ELF-1 (cell line): ENCODE results near the gene TCF12.
A peak's percentile ranks its signal among the peaks of the same experiment; 100 is the strongest.

Experiments used
- DNase-seq: peaks from one replicate; pipeline ENCODE4 v3.0.0-alpha.2; 2016; ENCODE audit warnings: low read depth, low spot score

TCF12 gene

DNA sequence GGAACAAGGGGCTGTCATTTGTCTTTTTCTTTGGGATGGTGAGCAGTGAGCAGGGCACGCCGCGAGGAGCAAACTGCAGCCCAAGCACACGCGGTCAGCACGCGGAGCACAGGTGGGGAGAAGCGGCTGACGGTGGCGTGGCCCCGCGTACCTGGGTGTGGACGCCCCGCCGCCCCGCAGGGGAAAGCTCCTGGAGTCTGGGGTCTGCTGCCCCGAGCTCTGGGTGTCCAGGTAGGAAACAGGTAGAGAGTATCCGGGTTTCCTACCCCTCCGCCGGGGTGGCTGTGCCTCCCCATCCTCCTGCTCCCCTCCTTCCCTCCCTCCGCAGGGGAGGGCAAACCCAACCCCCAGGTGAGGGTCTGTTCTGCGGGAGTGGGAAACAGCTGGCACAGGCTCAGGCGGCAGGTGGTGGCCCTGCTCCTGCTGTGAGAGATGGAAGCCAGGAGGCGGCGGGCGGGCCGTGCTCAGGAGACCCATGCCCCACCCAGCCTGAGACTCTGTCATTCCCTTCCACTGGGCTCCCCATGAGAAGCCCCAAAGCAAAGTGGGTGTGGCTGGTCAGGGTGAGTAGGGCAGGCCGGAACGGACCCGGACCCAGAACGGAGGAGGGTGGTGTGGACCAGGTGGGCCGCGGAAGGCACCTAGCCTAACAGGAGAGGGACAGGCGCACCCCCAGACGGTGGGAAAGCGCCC lies 400.9 kb downstream of the TCF12 start:
- DNase-seq, result no peak

DNA sequence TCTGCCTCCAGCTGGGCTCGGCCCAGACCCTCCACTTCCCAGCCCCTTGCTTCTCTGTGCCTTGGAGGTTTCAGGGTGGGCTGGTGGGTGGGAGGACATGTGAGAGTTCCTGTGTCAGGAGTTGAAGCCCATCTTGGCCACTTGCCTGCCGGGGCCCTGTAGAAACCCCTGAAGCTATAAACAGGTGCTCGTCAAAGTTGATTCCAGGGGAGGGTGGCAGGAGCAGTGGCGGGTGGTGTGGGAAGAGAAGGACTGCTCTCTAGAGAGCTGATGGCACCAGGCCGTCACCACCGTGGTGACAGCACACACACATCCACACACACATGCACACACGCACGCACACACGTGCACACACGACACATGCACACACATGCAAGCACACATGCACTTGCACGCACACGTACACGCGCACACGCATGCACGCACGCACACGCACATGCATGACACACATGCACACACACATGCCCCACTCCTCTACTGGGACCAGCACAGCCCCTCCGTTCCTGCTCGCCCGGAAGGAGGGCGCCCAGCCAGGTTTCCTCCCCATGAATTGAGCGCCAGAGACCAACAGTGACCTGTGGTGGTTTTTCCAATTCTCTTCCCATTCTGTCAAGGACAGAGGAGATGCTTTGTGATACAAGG lies 401.6 kb downstream of the TCF12 start:
- DNase-seq, result no peak

DNA sequence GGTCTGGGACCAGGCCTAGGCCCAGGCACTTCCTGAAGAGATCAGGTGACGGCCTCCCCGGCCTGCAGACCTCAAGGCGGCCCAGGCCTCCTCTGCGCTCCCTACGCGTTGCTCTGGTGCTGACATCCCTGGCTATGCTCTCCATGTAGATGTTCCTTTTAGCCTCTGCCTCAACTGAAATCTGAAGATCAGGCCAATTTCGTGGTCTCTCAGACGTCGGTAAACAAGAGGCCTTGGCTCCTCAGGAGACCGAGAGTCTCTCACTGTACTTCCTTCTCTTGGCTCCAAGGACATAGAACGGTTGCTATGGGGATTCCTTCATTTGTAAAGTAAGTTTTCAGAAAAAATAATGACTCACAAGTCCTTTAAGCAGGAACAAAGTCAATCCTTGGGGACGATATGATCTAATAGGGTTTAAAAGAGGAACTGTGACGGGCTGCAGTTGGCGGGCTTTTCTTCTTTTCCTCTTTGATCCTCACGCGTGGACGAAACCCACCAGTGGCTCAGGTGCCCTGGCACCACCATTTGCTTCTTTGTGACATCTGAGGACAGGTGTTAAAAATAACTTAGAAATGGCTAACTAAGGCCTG lies 402.3 kb downstream of the TCF12 start:
- no peak for DNase-seq

DNA sequence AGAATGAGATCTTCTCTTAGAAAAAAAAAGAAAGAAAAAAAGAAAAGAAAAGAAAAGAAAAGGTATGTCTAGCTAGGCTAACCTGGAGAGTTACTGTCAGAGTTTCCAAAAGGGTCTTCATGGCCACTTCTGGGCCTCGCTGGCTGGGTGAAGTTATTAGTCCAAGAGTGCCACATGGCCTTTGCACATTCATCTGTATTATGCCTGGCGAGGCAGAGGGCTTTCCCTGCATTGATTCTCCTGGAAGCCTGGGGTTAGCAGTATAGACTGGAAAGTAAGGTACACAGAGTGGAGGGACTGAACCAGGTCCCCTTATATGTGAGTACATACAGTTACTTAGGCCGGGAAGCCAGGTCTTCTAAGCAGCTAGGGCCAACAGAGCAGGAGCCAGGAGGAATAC lies 403.0 kb downstream of the TCF12 start:
- DNase-seq, result no peak

DNA sequence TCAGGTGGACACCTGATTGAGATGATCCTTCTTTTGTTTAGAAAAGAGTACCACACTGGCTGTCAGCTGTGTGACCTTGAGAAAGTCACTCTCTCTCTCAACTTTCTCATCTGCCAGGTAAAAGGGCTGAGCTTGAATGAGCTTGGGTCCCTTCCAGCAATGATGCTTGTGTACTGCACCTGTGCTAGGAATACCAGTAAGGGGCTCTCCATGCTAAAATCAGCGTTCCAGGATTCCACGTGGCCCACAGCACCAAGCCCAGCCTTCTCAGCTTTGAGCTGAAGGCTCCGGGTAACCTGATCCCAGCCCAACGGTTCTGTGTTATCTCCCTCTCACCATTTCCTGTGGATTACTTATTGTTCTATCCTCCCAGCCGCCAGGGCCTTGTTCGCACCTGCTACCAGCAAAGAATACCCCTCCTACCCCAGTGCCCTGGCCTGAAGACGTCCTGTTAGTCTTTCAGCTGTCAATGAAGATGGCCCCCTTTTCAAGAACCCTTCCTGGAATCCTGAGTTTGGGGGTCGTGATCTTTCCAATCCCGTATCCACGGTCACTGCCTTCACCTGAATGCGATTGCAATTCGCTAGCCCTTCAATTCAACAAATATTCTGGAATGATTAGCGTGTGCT lies 403.6 kb downstream of the TCF12 start:
- peak; percentile 57 for DNase-seq

DNA sequence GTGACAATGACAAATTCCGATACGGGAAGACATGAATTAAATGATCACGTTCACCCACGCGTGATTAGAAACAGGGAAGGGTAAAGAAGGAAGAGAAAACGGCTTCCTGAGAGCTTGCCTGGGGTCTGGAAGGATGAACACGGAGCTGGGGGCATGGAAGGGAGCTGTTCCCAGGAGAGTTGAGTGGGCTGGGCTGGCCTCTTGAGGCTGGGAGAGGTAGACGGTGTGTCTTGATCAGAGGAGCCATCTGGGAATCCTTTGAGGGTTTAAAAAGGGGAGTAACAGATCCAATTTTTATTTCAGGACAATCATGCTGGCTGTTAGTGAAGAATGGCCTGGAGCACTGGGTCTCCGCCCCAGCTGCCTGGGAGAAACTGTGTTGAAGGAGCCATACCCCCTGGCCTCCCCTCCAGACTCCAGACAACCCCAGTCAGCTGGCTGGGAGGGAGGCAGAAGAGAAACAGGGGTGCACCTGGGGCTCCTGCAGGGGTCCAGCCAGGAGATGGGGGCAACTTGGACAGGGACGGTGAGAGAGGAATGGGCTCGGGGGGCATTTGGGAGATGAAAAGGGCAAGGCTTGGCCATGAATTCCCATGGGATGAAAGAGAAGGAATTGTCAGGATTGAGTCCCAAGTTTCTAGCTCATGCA lies 404.3 kb downstream of the TCF12 start:
- no peak for DNase-seq

DNA sequence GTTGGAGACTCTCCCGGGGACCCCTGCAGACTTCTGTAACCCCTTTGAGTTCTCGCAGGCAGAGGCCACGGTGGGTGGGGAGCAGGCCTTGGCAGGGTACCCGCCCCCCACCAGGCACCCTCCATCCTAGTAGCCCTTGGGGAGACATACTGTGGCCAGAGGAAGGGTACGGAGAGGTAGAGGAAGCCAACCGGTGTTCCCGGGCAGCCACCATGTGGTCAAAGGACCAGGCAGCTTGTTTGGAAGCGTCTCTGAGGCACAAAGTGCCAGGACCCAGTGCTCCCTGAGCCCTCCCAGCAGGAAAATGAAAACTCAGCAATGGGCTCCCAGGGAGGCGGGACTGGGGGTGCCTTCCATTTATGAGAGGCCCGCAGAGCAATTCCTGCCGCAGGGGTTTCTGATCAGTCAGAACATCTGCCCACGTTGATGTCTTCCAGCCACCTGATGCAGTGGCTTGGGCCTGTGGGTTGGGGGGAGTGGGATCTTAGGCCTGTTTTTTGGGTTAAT lies 404.9 kb downstream of the TCF12 start:
- DNase-seq, result no peak

DNA sequence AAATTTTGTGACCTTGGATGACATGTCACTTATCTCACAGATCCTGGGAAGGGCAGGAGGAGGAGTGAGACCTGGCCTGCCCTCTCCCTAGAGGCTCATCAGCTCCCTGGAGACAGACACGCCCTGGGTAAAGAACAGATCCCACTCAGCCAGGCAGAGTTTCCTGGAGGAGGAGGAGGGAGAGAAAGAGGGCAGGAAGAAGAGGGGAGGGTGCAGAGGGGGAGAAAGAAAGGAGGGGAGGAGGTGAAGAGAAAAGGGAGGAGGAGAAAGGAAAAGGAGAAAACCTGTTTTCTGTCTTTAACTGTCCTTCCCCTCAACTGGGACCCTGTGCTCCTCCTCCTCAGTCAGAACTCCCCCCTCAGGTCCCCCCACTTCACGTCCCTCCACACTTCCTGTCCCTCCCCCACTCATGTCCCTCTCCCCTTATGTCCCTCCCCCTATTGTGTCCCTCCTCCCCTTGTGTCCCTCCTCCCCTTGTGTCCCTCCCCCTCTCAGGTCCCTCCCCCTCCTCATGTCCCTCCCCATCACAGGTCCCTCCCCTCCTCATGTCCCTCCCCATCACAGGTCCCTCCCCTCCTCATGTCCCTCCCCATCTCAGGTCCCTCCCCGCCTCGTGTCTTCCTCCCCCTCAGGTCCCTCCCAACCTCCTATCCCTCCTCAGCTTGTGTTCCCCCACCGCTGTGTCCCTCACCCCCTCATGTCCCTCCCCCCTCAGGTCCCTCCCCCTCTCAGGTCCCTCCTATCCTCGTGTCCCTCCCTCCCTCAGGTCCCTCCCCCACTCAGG lies 405.6 kb downstream of the TCF12 start:
- DNase-seq, result peak; percentile 58

DNA sequence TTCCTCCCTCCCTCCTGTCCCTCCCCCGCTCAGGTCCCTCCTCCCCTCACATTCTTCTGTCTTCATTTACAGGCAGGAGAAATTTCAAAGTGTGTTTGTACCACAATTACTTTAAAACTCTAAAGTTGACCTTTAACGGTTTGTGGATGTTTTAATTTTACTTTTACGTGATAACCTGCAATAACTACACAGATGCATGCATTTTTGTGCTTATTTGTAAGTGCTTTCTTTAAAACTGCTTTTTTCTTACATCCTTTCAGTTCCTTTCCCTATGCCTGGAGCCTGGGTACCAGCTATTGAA lies 406.1 kb downstream of the TCF12 start:
- no peak for DNase-seq

DNA sequence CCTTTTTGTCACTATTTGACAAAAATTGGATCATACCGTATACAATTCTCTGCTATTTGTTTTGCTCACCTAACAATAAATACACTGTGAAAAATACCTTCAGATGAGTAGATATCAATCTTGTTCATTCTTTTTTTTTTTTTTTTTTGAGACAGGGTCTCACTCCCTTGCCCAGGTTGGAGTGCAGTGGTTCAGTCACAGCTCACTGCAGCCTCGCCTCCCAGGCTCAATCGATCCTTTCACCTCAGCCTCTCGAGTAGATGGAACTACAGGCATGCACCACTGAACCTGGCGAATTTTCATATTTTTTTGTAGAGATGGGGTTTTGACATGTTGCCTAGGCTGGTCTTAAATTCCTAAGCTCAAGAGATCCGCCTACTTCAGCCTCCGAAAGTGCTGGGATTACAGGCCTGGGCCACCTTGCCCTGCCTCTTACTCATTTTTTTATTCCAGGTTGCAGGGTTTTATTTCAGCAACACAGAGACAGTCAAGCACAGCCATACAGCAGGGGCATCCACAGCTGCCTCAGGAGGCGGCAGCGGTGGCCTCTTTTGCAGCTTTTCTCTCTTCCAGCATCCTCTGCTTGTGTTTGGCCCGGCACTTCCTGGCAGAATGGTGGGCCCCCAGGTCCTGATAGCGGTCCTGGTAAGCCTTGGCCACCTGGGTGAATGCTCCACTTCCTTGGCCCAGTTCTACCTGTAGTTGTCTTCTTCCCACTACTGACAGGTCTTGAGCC lies 406.7 kb downstream of the TCF12 start:
- DNase-seq, result no peak

DNA sequence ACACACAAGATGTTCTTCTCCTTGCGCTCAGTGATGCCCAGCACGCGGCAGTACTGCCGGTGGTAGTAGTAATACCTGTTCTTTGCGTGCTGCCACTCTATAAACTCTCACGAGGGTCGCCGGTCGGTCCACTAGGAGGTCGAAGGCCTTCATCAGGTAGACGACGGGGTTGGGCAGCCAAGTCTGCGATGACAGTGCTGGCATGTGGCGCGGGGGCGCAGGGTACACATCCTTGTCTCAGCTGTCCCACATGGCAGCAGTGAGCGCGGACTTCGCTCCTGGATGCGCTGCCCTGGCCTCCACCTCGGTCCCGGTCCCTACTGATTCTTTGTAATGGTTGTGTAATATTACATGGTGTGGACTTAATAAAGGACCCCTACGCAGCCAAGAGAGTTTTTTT lies 407.8 kb downstream of the TCF12 start:
- no peak for DNase-seq

DNA sequence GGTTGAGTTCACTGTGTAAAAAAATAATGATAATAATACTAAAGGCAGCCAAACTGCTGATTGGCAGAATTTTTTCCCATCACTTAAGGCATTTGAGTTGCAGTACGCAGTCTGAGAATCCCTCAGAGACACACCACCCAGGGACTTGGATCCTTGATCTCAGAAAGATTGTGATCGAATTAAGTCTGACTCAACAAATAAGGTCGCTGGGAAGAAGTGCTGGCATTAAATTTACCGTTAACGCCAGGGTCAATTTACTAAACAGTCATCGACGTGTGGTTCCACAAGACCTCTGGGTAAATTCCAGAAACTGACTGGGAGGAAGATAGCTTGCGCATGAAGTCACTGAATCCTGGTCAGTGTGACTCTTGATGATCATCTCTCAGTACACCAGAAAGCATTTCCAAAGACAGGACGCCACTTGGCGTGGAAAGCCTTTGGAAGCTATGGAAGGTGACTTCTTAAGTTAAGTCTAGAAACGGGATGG lies 409.6 kb downstream of the TCF12 start:
- no peak for DNase-seq

DNA sequence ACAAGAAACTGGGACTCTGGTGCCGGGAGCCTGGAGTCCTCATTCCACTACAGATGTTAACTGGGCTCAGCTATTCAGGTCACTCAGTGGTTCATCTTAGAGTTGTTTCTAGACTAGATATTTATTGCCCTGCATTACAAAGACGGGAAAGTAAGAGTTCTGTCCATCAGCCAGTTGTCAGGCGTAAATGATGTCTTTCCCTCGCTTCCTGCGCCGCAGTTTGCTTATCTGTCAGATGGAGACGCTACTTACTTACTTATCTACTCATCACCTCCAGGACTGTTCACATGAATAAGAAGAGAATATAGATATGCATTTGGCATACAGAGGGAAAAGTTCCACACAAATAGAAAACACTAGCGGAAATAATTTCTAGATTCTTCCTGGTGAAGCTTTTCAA lies 410.0 kb downstream of the TCF12 start:
- DNase-seq, result no peak

DNA sequence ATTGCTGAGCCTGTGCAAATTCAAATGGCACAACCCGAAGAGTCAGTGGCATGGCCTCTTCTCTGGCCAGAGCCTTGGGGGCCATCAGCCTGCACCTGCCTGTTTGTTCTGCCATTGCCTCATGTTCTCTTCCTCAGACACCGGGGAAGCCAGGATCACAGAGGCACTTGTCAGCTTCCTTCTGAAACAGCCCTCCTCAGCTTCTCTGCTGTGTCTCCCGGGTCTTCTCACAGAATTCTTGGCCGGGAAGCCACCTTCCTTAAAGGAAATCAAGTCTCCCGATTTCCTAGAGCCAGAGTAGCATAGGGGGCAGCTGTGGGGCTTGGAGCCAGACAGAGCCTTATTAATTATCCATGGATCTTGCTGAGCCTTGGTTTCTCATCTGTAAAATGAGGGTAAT lies 410.5 kb downstream of the TCF12 start:
- no peak for DNase-seq

DNA sequence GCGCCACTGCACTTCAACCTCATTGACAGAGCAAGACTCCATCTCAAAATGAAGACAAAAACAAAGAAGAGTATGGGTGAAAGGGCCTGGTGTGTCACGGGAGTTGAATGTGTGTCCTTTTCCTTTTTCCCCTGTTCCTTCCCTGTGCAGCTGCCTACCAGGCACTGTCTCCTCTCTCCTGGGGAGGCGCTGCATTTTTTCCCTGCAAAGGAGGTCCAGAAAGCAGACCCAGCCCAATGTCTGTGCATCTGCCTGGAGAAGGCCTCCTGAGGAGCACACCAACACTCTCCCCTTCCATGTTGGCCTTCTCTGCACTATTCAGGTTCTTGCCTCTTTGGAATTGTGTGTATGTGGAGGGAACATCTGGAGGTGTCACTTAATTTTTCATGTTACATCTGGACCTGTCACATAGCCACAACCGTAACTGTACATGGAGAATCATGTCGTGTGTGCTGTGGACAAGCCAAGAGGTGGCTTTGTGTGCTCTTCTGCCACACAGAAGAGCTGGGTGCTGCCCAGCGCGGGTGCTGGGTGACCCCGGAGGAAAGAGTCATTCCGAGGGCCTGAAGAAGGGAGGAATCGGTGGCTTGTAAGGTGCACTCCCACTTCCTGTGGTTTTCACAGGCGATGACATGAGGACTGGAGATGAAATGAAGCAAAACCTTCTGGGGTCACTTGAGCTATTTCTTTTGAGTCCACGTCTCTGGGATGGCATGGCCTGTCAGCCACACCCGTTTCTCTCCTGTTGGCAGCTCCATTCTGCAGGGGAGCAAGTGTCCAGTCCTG lies 411.3 kb downstream of the TCF12 start:
- no peak for DNase-seq

DNA sequence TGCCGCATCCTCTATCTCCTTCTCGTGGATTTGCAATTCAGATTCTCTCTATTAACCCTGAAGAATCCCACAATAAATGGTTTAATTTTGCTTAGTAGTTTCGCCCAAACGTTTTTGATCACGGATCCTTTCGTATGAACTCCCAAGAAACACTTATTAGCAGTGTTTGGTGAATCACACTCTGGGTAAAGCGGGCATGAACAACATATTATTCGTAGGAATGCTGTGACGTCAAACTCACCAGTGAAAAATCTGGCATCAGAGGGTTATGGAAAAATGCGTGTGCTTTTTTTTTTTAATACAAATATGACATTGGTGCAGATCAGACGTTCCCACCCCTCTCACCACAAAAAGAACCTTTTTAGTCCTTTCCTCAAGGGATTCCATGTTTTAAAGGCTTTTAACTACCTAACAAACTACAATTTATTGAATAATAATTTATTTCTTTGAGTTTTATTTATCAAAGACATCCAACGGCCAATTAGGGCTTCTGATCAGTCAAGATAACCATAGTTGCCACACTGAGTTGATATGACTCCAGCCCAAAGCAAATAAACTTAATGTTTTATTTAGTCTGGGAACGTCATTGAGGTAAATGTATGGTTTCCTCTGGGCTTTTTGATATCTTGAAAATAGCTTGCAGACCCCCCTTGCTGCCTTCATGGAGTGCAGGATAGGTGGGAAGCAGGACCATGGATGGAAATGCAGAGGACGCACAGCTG lies 412.3 kb downstream of the TCF12 start:
- no peak for DNase-seq

DNA sequence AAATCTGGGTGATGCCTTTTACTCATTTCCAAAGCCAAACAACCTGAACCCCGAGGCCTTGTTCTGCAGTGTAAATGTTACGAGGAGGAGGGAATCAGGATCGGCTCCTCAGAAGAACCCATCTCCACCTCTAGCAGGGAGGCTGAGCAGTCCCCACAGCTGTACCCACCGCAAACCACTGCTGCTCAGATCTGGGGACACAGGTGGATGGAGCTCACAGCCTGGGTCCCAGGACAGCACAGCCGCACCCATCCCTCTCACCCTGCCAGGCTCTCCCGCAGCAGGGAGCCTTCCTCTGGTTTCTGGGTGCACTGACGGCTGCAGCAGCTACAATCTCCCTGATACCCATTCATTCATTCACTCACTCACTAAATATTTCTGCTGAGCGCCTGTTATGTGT lies 413.9 kb downstream of the TCF12 start:
- DNase-seq, result no peak

DNA sequence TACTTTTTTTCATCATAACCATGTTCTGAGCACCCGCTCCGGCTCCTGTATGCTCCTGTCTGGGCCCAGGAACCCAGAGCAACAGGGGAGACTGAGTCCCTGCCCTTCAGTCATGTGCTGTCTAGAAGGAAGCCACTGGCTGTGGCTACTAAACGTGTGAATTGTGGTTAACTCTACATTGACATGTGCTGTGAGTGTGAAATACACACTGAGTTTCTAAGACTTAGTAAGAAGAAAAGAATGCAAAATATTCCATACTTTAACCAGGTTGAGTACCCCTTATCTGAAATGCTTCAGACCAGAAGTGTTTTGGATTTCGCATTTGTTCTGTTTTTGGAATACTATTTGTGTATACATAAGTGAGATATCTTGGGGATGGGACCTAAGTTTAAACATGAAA lies 415.0 kb downstream of the TCF12 start:
- no peak for DNase-seq

DNA sequence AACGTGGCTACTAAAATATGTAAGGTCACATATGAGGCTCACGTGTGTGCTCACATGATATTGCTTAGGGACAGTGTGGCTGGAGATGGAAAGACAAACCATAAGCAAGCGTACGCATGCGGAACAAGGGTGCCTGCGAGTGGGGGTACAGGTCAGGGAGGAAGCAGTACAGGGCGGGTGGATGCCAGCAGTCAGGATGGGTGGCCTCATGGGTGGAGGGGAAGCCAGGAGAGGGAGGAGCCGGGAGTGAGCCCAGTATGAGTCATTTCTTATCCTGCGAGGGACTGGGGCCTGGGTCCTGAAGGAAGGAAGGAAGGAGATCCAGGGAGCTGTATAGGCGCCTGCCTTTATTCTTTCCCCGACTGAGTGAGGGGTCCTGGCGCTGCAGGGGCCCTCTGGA lies 415.8 kb downstream of the TCF12 start:
- peak; percentile 53 for DNase-seq
